ENCODE measurements around the gene C16orf90. TPM values are rescaled to one million over a fixed set of nuclear protein-coding genes. Genes with fewer than 3 reads are reported as not detected.

C16orf90 gene
- total RNA-seq, 1 donor = not detected

DNA sequence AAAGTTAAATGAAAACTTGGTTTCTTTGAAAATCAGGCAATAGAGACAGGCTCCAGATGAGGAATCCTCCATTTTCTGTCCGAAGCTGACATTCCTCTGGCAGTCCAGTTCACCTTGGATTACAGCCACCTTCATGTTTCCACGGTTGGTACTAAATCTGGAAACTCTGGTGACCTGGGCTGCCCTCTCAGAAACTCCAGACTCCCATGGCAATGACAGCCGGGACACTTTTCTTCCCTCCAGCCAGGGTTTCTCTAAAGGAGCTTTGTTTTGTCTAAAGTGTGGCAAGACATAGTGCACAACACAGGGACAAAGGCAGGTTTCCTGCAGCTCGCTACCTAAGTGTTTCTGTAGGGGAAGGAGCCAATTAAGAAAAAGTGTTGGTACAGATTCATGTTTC, 41.6 kb upstream of the C16orf90 start:
- no peaks in the 10 kb centered on the region for H3K79me2 ChIP-seq (ENCODE audit: insufficient read depth, low read length)
- H2AFZ ChIP-seq (ENCODE audit: low read length) = no peak overlapping the region
- H3K36me3 ChIP-seq (ENCODE audit: insufficient read depth, low read length) = peaks cover 29% of the 10 kb centered on the region
- no peaks in the 10 kb centered on the region for H4K20me1 ChIP-seq (ENCODE audit: insufficient read depth, low read length)
- H3K4me3 ChIP-seq (ENCODE audit: insufficient read depth, low read length) = no peak overlapping the region
- no peak for DNase-seq (ENCODE audit: insufficient read length, low spot score, missing footprints)
- H3K4me1 ChIP-seq (ENCODE audit: insufficient read depth, low read length) = peaks cover 12% of the 10 kb centered on the region
- no peak for TF ChIP-seq CTCF (IDR thresholded peaks at IDR 0.05; ENCODE audit: extremely low read depth, low read depth, low read length)
- H3K27me3 ChIP-seq (ENCODE audit: insufficient read depth, low read length) = no peaks in the 10 kb centered on the region
- H3K27ac ChIP-seq (ENCODE audit: low read depth, low read length) = peak overlapping the region; percentile 56
- peak overlapping the region; percentile 12 for H3K4me2 ChIP-seq (ENCODE audit: insufficient read depth, low read length)
- H3K9me3 ChIP-seq (ENCODE audit: low read depth, low read length) = no peaks in the 10 kb centered on the region

DNA sequence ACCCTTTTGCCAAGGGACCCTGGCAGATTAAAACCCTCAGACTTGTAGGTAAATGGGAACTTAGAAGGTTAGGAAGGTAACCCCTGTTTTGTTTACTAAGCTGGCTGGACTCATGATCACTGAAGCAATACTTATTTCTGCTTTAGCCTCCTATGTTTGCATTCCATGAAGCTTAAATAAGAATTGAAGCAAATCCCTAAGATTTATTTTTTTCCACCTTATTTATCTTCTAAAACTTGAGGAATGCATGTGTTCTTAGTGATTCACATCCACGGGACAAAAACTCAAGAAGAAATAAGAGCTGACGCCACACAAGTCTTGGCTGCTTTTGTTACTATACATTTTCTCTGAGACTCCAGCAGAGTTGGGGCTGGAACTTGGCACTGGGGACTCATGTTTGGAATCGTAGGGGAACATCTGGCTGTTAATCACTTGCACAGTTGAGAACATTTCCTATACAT, 41.0 kb upstream of the C16orf90 start:
- Histone ChIP-seq H3K27ac (ENCODE audit: low read depth, low read length) (peak overlapping the region; percentile 56), H3K9me3 (ENCODE audit: low read depth, low read length) (no peaks in the 10 kb centered on the region), H3K4me2 (ENCODE audit: insufficient read depth, low read length) (no peak overlapping the region), H2AFZ (ENCODE audit: low read length) (no peak overlapping the region), H3K4me3 (ENCODE audit: insufficient read depth, low read length) (no peak overlapping the region), H3K79me2 (ENCODE audit: insufficient read depth, low read length) (no peaks in the 10 kb centered on the region), H3K4me1 (ENCODE audit: insufficient read depth, low read length) (peaks cover 12% of the 10 kb centered on the region), H4K20me1 (ENCODE audit: insufficient read depth, low read length) (no peaks in the 10 kb centered on the region), H3K27me3 (ENCODE audit: insufficient read depth, low read length) (no peaks in the 10 kb centered on the region), H3K36me3 (ENCODE audit: insufficient read depth, low read length) (peaks cover 32% of the 10 kb centered on the region)
- no peak for TF ChIP-seq CTCF (IDR thresholded peaks at IDR 0.05; ENCODE audit: extremely low read depth, low read depth, low read length)
- DNase-seq (ENCODE audit: insufficient read length, low spot score, missing footprints) = peak; percentile 83

DNA sequence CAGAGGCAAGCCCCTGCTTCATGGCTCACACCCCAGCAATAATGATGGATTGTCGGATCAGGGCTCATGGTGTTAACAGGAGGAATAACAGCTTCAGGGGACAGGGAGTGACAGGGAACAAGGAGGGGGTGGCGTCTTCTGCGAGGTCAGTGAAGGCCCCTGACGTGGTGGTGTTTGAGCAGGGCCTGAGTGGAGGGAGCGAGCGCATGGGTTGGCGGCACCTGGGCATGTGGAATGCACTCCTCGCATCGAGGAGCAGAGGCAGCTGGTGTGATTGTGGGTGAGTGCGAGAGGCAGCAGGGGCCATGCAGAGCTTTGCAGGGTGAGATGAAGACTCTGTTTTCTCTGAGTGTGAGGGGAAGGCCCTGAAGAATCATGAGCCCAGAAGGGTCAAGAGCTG, 38.8 kb upstream of the C16orf90 start:
- Histone ChIP-seq H2AFZ (ENCODE audit: low read length) (no peak overlapping the region), H4K20me1 (ENCODE audit: insufficient read depth, low read length) (no peaks in the 10 kb centered on the region), H3K36me3 (ENCODE audit: insufficient read depth, low read length) (peaks cover 39% of the 10 kb centered on the region), H3K9me3 (ENCODE audit: low read depth, low read length) (no peaks in the 10 kb centered on the region), H3K79me2 (ENCODE audit: insufficient read depth, low read length) (no peaks in the 10 kb centered on the region), H3K27ac (ENCODE audit: low read depth, low read length) (no peak overlapping the region), H3K27me3 (ENCODE audit: insufficient read depth, low read length) (no peaks in the 10 kb centered on the region), H3K4me2 (ENCODE audit: insufficient read depth, low read length) (no peak overlapping the region), H3K4me1 (ENCODE audit: insufficient read depth, low read length) (peaks cover 12% of the 10 kb centered on the region), H3K4me3 (ENCODE audit: insufficient read depth, low read length) (no peak overlapping the region)
- no peak for TF ChIP-seq CTCF (IDR thresholded peaks at IDR 0.05; ENCODE audit: extremely low read depth, low read depth, low read length)
- no peak for DNase-seq (ENCODE audit: insufficient read length, low spot score, missing footprints)

DNA sequence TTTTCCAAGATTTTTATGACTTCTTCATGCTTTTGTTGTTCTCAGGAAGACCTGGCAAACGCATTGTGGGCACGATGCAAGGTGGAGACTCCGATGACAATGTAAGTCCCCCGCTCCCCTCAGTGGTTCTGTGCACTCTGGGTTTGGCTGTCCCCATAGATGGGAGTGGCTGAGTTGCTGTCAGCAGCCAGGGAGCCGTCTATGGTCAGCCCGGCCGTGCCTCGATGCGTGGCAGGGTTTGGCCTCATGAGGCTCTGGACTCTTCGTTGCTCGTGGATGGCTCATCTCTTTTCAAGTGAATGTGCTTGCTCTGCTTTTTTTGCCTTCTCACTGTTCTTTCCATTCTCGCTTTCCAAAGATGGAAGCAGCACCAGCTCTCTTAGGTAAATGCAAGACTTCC, 37.5 kb upstream of the C16orf90 start:
- peaks cover 12% of the 10 kb centered on the region for H3K4me1 ChIP-seq (ENCODE audit: insufficient read depth, low read length)
- peaks cover 47% of the 10 kb centered on the region for H3K36me3 ChIP-seq (ENCODE audit: insufficient read depth, low read length)
- H3K27me3 ChIP-seq (ENCODE audit: insufficient read depth, low read length) = no peaks in the 10 kb centered on the region
- H3K4me3 ChIP-seq (ENCODE audit: insufficient read depth, low read length) = no peak overlapping the region
- H3K79me2 ChIP-seq (ENCODE audit: insufficient read depth, low read length) = no peaks in the 10 kb centered on the region
- H3K4me2 ChIP-seq (ENCODE audit: insufficient read depth, low read length) = no peak overlapping the region
- H3K9me3 ChIP-seq (ENCODE audit: low read depth, low read length) = no peaks in the 10 kb centered on the region
- DNase-seq (ENCODE audit: insufficient read length, low spot score, missing footprints) = no peak
- peaks cover under 1% of the 10 kb centered on the region for H4K20me1 ChIP-seq (ENCODE audit: insufficient read depth, low read length)
- TF ChIP-seq CTCF (IDR thresholded peaks at IDR 0.05; ENCODE audit: extremely low read depth, low read depth, low read length) = no peak
- no peak overlapping the region for H3K27ac ChIP-seq (ENCODE audit: low read depth, low read length)
- no peak overlapping the region for H2AFZ ChIP-seq (ENCODE audit: low read length)

Measured in osteoblast (primary cell).